Sigmoid colon (tissue), 4 donors: ENCODE results near the gene ZNF566.

Experiments used
- CTCF ChIP-seq, 4 experiments: fragments of 450-650 bp in 3 of 4; fragments of 200-600 bp in 1 of 4; IDR thresholded peaks; one replicate each; pipeline ENCODE4 v1.5.1; 2016 to 2019; ENCODE audit warnings: antibody characterized with exemption in 4 of 4, mild to moderate bottlenecking in 3 of 4, moderate library complexity in 2 of 4
- EP300 ChIP-seq, 4 donors: sonication (generic); formaldehyde crosslinking; IDR thresholded peaks; one replicate each; pipeline ENCODE4 v1.6.1; 2017; ENCODE audit warnings: antibody characterized with exemption in 4 of 4
- POLR2A ChIP-seq, 2 donors: fragments of 450-650 bp; IDR thresholded peaks; one replicate each; pipeline ENCODE4 v1.6.1; 2016; ENCODE audit warnings: antibody characterized with exemption in 2 of 2, mild to moderate bottlenecking in 2 of 2, moderate library complexity in 2 of 2
- POLR2AphosphoS5 ChIP-seq, 4 donors: sonication (generic); formaldehyde crosslinking; IDR thresholded peaks; one replicate each; pipeline ENCODE4 v1.6.1; 2017; ENCODE audit warnings: antibody characterized with exemption in 4 of 4

- TF ChIP-seq CTCF (IDR thresholded peaks at IDR 0.05) (no peak), POLR2A (IDR thresholded peaks at IDR 0.05) (no peak), POLR2AphosphoS5 (IDR thresholded peaks at IDR 0.05) (peak in 1 of 4 donors; percentile 10), EP300 (IDR thresholded peaks at IDR 0.05) (no peak)
These were observed 68.2 kb downstream of the ZNF566 start for GRCh38 chr19:36420961-36421748.
